Panc1 (cell line): ENCODE data around the gene USP11. TPM values are rescaled to one million over a fixed set of nuclear protein-coding genes. Genes with fewer than 3 reads are reported as not detected.

Experiments used
- ATAC-seq: fragments of 200-7000 bp; cut with Tn5 transposase; 2 replicates; pipeline ENCODE4 v1.9.1; 2020; ENCODE audit warnings: mild to moderate bottlenecking, moderate library complexity
- BruUV-seq: library from RNA; stranded (reverse); fragments of 400-500 nt; replicated peaks from 2 replicates; lab custom pipeline; 2021; lab: Mats Ljungman, UMichigan
- CTCF ChIA-PET: fragments of 300-600 bp; sonication (Branson Sonifier 250); formaldehyde crosslinking; loops from one replicate; lab custom pipeline; 2022; ENCODE audit warnings: antibody characterized with exemption; lab: Charles Lee
- POLR2A ChIA-PET: fragments of 300-600 bp; sonication (Branson Sonifier 250); formaldehyde crosslinking; loops from one replicate; lab custom pipeline; 2022; ENCODE audit warnings: antibody characterized with exemption; lab: Charles Lee
- DNase-seq: peaks from one replicate; pipeline ENCODE4 v3.0.0-alpha.2; 2010; ENCODE audit warnings: low read depth, low spot score
- H3K27ac ChIP-seq: 2 replicates; pipeline ENCODE4 v1.5.1; 2011; ENCODE audit warnings: mild to moderate bottlenecking, low read length, inconsistent platforms
- H3K27me3 ChIP-seq: fragments of 200-500 bp; sonication (Bioruptor generic); 2 replicates; pipeline ENCODE4 v1.6.0; 2014; ENCODE audit warnings: low read length, inconsistent platforms; ENCODE audit not compliant: control insufficient read depth, insufficient read depth
- H3K36me3 ChIP-seq: fragments of 200-500 bp; sonication (Bioruptor generic); 2 replicates; pipeline ENCODE4 v1.5.1; 2014; ENCODE audit warnings: inconsistent platforms, mild to moderate bottlenecking, low read length, moderate library complexity; ENCODE audit not compliant: control insufficient read depth, insufficient read depth
- H3K4me1 ChIP-seq: 2 replicates; pipeline ENCODE4 v1.5.1; 2011; ENCODE audit warnings: inconsistent platforms, mild to moderate bottlenecking, low read length, moderate library complexity; ENCODE audit not compliant: control insufficient read depth, insufficient read depth
- H3K4me3 ChIP-seq, 2 experiments: 2 replicates each; pipeline ENCODE4 v1.5.1; 2011 to 2012; ENCODE audit warnings: low read depth in 2 of 2, low read length in 2 of 2, mild to moderate bottlenecking in 2 of 2, inconsistent platforms in 1 of 2, moderate library complexity in 1 of 2
- H3K9me3 ChIP-seq: fragments of 200-500 bp; sonication (Bioruptor generic); 2 replicates; pipeline ENCODE4 v1.5.1; 2014; ENCODE audit warnings: low read depth, mild to moderate bottlenecking, inconsistent platforms, low read length, moderate library complexity; ENCODE audit not compliant: control insufficient read depth, insufficient read depth
- POLR2AphosphoS5 ChIP-seq: IDR thresholded peaks from 2 replicates; pipeline ENCODE4 v1.6.1; 2012; ENCODE audit warnings: mild to moderate bottlenecking, low read depth, low read length, moderate library complexity
- SIN3A ChIP-seq: IDR thresholded peaks from 2 replicates; pipeline ENCODE4 v1.6.1; 2012; ENCODE audit warnings: low read depth, mild to moderate bottlenecking, low read length, moderate library complexity, borderline replicate concordance; ENCODE audit not compliant: insufficient read depth
- TCF7L2 ChIP-seq: IDR thresholded peaks from 2 replicates; pipeline ENCODE4 v1.6.1; 2011; ENCODE audit warnings: mild to moderate bottlenecking, low read depth, low read length, inconsistent platforms
- in situ Hi-C: cut with HindIII; loops from 2 replicates; pipeline ENCODE4 v1.10.0; 2016; ENCODE audit warnings: low sequenced_read_pairs, low pct_unique_long_range_greater_than_20kb
- intact Hi-C: fragments of 100-400 bp; cut with micrococcal nuclease; formaldehyde crosslinking; loops from one replicate; pipeline ENCODE4 v1.10.0; 2022; ENCODE audit not compliant: unreplicated experiment
- total RNA-seq: library from RNA; stranded (reverse); gene quantifications from one replicate; pipeline ENCODE4 v1.2.1, GENCODE V29; 2021; ENCODE audit not compliant: unreplicated experiment
- TF ChIP-seq, protein P1 (sequence below): fragments of 450-650 bp; IDR thresholded peaks from 2 replicates; pipeline ENCODE4 v1.5.1; 2017; ENCODE audit warnings: mild to moderate bottlenecking
- TF ChIP-seq, protein P2 (sequence below), 2 experiments: IDR thresholded peaks; 2 replicates each; pipeline ENCODE4 v1.6.1; 2011 to 2012; ENCODE audit warnings: low read depth in 2 of 2, control low read depth in 1 of 2, low read length in 1 of 2, mild to moderate bottlenecking in 1 of 2, moderate library complexity in 1 of 2; ENCODE audit not compliant: insufficient read depth in 1 of 2

Gene USP11
- total RNA-seq, 1 experiment from 2014 or later = 82.4 TPM

DNA sequence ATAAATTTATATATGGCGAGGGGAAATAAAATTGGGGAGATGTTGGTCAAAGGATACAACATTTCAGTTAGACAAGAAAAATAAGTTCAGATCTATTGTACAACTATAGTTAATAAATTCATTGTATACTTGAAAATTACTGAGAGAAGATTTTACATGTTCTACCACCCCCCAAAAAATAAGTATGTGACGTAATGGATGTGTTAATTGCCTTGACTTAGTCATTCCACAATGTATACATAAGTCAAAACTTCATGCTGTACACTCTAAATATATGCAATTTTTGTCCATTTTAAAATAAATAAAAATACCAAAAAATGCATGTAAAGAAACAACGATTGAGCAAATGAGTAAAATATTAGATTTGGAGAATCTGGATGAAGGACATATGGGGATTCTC lies 1.8 kb downstream of the USP11 start:
- CTCF ChIA-PET = no interaction called here
- POLR2A ChIA-PET = no interaction called here
- in situ Hi-C loops = no loop called here
- peaks cover 10% of the 10 kb centered on the region; the same call in 1 of the 2 replicates for H3K4me1 ChIP-seq
- intact Hi-C loops = no loop called here
- H3K4me3 ChIP-seq = peak overlapping the region; percentile 64 to 70; a peak in 3 of 4 replicates
- H3K36me3 ChIP-seq = no peaks in the 10 kb centered on the region
- peak overlapping the region; percentile 96; the same call in 1 of the 2 replicates for H3K27ac ChIP-seq
- TF ChIP-seq SIN3A = no peak
- TF ChIP-seq, protein P1, sequence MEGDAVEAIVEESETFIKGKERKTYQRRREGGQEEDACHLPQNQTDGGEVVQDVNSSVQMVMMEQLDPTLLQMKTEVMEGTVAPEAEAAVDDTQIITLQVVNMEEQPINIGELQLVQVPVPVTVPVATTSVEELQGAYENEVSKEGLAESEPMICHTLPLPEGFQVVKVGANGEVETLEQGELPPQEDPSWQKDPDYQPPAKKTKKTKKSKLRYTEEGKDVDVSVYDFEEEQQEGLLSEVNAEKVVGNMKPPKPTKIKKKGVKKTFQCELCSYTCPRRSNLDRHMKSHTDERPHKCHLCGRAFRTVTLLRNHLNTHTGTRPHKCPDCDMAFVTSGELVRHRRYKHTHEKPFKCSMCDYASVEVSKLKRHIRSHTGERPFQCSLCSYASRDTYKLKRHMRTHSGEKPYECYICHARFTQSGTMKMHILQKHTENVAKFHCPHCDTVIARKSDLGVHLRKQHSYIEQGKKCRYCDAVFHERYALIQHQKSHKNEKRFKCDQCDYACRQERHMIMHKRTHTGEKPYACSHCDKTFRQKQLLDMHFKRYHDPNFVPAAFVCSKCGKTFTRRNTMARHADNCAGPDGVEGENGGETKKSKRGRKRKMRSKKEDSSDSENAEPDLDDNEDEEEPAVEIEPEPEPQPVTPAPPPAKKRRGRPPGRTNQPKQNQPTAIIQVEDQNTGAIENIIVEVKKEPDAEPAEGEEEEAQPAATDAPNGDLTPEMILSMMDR = no peak
- no peak for TF ChIP-seq TCF7L2
- DNase-seq = no peak
- H3K9me3 ChIP-seq = no peaks in the 10 kb centered on the region
- no TSS peak for BruUV-seq
- no peaks in the 10 kb centered on the region for H3K27me3 ChIP-seq
- ATAC-seq = no peak

DNA sequence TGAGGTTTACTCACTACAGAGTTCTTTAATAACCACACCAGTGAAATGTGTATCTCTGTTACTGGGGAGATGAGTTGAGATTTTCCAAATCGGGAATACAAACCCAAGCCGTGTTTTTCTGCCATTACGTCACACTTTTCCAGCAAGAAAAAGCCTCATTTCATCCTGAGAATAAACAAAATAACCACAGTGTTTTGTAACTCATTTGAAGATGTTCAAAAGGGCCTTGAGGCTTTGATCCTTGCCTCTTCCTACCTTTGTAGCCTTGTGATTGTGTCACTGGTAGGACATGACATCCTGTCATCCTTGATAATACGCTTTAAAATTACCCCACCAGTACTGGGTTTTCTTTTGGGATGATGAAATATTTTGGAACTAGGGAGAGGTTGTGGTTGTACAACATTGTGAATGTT lies 2.9 kb downstream of the USP11 start:
- Histone ChIP-seq H3K27ac (peak overlapping the region; percentile 51; the same call in 1 of the 2 replicates), H3K9me3 (no peaks in the 10 kb centered on the region), H3K27me3 (no peaks in the 10 kb centered on the region), H3K4me1 (peaks cover 10% of the 10 kb centered on the region; the same call in 1 of the 2 replicates), H3K36me3 (no peaks in the 10 kb centered on the region), H3K4me3 (no peak overlapping the region)
- BruUV-seq = no TSS peak
- ChIA-PET POLR2A (no interaction called here), CTCF (no interaction called here)
- TF ChIP-seq, protein P2, sequence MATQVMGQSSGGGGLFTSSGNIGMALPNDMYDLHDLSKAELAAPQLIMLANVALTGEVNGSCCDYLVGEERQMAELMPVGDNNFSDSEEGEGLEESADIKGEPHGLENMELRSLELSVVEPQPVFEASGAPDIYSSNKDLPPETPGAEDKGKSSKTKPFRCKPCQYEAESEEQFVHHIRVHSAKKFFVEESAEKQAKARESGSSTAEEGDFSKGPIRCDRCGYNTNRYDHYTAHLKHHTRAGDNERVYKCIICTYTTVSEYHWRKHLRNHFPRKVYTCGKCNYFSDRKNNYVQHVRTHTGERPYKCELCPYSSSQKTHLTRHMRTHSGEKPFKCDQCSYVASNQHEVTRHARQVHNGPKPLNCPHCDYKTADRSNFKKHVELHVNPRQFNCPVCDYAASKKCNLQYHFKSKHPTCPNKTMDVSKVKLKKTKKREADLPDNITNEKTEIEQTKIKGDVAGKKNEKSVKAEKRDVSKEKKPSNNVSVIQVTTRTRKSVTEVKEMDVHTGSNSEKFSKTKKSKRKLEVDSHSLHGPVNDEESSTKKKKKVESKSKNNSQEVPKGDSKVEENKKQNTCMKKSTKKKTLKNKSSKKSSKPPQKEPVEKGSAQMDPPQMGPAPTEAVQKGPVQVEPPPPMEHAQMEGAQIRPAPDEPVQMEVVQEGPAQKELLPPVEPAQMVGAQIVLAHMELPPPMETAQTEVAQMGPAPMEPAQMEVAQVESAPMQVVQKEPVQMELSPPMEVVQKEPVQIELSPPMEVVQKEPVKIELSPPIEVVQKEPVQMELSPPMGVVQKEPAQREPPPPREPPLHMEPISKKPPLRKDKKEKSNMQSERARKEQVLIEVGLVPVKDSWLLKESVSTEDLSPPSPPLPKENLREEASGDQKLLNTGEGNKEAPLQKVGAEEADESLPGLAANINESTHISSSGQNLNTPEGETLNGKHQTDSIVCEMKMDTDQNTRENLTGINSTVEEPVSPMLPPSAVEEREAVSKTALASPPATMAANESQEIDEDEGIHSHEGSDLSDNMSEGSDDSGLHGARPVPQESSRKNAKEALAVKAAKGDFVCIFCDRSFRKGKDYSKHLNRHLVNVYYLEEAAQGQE (IDR thresholded peaks at IDR 0.05; ENCODE audit: insufficient read depth in 1 of 2, low read depth in 2 of 2, low read length in 1 of 2) = no peak
- TF ChIP-seq, protein P1 = no peak
- TF ChIP-seq TCF7L2 (no peak), POLR2AphosphoS5 (no peak), SIN3A (no peak)
- DNase-seq = no peak
- in situ Hi-C loops = no loop called here
- intact Hi-C loops = no loop called here
- ATAC-seq = no peak
